ENCODE measurements around the gene USP9X.
"Not testable (repeated sequence)": the region's sequence is repeated elsewhere in the genome, so short reads cannot be mapped to it uniquely, and the experiment has no call there.

The USP9X gene, protein sequence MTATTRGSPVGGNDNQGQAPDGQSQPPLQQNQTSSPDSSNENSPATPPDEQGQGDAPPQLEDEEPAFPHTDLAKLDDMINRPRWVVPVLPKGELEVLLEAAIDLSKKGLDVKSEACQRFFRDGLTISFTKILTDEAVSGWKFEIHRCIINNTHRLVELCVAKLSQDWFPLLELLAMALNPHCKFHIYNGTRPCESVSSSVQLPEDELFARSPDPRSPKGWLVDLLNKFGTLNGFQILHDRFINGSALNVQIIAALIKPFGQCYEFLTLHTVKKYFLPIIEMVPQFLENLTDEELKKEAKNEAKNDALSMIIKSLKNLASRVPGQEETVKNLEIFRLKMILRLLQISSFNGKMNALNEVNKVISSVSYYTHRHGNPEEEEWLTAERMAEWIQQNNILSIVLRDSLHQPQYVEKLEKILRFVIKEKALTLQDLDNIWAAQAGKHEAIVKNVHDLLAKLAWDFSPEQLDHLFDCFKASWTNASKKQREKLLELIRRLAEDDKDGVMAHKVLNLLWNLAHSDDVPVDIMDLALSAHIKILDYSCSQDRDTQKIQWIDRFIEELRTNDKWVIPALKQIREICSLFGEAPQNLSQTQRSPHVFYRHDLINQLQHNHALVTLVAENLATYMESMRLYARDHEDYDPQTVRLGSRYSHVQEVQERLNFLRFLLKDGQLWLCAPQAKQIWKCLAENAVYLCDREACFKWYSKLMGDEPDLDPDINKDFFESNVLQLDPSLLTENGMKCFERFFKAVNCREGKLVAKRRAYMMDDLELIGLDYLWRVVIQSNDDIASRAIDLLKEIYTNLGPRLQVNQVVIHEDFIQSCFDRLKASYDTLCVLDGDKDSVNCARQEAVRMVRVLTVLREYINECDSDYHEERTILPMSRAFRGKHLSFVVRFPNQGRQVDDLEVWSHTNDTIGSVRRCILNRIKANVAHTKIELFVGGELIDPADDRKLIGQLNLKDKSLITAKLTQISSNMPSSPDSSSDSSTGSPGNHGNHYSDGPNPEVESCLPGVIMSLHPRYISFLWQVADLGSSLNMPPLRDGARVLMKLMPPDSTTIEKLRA (N-terminal part only)

DNA sequence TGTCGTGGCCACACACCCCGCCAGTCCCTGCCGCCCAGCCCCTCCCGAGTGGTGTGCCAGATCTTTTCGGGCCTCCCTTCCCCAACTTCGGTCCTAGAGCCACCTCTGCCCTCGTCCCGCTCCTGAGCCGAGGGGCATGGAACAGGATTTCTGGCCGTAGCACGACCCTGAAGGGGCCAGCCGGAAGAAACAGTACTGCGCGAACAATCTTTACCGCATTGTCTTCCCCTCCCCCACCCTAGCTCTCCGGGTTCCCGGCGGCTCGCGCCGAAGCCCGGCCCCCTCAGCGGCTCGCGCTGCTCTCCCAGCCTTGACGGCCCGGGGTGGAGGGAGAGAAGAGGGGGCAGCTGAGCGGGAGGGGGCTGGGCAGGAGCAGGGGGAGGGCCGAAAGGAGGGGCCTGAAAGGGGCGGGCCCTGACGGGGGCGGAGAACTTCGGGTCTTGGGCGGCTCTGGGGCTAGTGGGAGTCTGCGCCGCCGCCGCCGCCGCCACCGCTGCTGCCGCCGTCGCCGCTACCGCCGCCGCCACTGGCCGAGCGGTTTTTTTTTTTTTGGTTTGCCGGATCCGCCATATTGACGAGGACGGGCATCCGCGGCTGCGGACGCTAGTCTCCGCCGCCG is at the start of gene USP9X:
TSS of gene USP9X (plus strand) at position 553 of the 619 bp plus-strand sequence. CDS start 38,184 bp downstream, outside the sequence.
- DNase-seq (ENCODE audit: low read depth in 1 of 2, low spot score in 1 of 2): peak; percentile 70 to 77

DNA sequence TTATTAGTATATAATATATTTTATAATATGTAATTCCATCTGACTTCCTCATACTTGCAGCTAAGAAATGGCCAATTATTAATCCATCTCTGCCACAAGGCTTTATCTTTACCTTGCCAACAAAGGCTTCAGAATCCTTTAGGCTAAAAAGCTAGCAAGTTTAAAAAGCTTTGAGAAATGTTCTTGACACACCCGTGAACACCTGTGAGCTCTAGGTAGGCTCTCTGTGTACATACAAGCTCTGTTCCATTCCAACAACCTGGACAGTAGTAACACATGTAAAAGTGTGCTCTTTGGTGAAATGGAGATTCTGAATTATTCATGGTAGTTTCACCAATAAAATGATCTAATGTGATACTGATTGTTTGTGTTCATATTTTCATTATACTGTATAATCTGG is 49.7 kb upstream of the USP9X start:
- no peak for DNase-seq (ENCODE audit: low read depth in 1 of 2, low spot score in 1 of 2)

DNA sequence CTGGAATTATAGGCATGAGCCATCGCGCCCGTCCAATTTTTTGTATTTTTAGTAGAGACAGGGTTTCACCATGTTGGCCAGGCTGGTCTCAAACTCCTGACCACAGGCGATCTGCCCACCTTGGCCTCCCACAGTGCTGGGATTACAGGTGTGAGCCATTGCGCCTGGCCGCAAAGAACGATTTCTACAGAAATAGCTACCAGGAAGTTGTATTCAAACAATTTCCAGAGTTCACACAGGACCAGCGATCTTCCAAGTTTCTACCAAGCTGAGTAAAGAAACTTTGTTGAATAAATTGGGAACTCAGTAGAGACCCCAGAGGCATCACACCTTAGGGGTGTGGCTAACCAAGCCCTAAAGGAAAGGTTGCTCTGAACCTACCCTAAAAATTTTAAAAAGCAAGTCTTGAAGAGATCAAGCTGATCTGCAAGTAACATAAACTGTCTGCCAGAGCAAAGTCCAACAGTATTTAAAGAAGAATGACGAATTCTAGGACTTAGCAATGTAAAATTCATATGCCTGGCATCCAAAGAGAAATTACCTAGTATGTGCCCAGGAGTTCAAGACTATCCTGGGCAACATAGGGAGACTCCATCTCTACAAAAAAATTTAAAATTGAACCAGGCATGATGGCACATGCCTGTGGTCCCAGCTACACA is 48.4 kb upstream of the USP9X start:
- DNase-seq (ENCODE audit: low read depth in 1 of 2, low spot score in 1 of 2): no peak

DNA sequence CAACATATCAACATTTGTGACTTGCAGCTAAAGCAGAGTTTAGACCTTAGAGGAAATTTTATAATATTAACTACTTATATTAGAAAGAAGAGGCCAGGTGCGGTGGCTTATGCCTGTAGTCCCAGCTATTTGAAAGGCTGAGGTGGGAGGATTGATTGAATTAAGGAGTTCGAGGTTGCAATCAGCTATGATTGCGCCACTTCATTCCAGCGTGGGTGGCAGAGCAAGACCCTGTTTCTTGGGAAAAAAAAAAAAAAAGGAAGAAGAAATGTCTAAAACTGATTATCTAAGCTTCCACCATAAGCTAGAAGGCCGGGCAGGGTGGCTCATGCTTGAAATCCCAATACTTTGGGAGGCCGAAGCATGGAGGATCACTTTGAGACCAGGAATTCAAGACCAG is 42.0 kb upstream of the USP9X start:
- no peak for DNase-seq (ENCODE audit: low read depth in 1 of 2, low spot score in 1 of 2)

DNA sequence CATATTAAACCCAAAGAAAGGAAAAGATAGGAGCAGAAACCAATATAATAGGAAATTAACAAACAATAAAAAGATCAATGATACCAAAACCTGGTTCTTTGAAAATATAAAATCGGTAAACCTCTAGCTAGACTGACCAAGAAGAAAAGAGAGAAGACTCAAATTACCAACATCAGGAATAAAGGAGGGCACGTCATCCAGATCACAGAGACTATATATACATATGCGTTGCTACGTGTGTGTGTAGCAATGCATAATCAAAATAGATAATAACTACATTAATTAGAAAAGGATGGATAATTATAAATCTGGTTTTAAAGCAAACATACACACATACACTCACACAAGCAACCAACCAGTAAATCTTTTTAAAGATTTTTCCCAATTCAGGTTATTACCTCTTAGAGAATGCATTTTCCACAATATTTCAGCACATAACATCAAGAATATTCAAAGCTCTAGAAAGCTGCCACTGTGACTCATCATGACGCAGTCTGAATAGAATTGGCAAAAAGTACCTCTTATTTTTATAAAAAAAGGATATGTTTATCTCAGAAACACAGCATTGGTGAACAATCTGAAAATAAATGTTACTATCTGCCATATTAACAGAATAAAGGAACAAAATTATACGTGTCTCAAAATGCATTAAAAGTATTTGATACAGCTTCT is 41.4 kb upstream of the USP9X start:
- DNase-seq (ENCODE audit: low read depth in 1 of 2, low spot score in 1 of 2): no peak

DNA sequence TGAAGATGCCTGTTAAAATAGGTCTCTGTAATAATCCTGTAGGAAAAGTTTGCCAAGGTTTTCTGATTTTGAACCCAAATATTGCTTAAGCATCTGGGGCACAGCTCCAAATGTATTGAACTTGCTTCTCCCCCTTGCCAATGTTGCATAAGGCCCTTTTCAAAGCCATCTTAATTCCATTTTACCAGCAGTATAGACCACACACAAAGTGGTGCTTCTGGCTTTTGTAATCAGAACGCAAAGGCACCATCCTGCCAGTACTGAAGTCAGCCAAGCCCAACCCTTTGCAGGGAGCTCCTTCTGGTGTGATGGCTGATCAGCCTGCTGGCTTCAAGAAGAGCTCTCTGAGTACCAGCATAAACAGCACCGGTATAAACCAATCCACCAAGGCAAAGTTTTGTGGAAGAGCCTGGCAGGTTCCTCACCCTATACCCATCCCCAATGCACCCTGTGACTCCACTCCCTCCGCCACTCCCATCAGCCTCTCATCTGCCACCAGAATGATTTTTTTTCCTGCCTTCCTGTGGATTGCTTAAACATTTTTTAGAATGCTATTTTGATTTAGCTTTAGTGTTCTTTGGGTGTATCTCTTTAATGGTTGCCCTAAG is 39.2 kb upstream of the USP9X start:
- no peak for DNase-seq (ENCODE audit: low read depth in 1 of 2, low spot score in 1 of 2)

DNA sequence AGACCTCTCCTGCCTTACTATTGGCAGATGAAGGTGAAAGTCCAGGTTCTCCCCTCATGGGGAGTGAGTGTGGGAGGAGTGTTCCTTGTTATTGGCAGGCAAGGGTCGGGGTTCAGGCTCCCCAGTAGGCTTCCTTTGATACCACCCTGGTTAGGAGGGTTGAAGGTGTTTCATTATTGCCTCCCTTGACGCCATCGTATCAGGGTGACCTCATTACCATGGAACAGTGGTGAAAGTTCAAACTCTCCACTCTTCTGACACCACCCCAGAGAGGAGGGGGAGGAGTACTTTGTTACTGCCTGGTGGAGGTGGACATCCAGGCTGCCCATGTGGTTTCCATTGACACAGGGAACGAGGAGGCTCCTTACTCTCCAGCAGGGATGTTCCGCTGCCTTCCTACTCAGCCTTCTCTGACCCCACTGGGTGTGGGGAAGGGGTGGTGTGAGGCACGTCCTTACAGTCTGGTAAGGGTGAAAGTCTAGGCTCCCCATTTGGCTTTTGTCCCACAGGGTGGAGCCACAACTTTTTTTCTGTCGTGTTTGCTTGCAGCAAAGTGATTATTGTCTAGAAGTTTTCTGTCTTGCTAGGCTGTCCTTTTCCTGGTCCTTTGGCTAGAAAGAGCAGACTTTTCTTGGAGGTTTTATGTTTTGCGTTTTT is 37.2 kb upstream of the USP9X start:
- no peak for DNase-seq (ENCODE audit: low read depth in 1 of 2, low spot score in 1 of 2)

DNA sequence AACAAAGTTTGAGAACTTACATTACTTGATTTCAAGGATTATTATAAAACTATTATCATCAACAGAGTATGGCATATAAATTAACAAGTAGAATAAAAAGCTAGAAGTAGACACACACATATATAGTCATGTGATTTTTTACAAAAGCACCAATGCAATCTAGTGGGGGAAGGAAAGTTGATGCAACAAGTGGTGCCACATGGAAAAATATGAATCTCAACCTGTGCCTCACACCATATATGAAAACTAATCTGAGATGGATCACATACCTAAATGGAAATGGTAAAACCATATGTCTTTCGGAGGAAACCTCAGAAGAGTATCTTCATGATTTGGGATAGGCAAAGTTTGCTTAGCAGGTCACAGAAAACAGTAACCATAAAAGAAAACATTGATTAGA is 34.9 kb upstream of the USP9X start:
- DNase-seq (ENCODE audit: low read depth in 1 of 2, low spot score in 1 of 2): no peak

DNA sequence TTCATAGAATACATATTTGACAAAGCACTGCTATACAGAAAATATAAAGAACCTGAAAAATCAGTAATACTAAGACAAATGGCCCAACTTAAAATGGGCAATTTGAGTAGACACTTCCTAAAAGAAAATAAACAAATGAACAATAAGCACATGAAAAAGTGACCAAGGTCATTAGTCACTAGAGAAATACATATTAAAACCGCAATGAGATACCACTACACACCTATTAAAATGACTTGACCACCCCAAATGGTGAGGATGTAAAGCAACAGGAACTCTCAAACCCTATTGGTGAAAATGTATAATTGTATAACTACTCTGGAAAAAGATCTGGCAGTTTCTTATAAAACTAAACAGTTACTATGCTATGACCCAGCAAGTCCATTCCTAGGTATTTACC is 34.0 kb upstream of the USP9X start:
- no peak for DNase-seq (ENCODE audit: low read depth in 1 of 2, low spot score in 1 of 2)

DNA sequence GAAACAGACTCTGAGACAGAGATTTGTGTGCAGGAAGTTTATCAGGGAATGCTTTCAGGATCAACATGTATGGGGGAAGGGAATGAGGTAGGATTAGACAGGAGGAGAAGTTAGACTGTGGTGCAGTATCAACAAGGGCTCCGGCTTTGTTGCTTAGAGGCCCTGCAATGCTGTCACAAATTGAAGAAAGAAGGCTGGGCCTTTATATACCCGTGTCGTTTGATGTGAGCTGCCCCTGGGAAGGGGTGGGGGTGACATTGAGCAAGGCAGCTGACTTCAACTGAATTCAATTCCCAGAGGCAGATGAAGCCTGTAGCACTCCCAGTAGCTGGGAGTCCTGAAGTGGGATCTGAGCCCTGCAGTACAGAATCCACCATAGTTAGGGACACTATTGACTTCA is 29.5 kb upstream of the USP9X start:
- DNase-seq (ENCODE audit: low read depth in 1 of 2, low spot score in 1 of 2): no peak

DNA sequence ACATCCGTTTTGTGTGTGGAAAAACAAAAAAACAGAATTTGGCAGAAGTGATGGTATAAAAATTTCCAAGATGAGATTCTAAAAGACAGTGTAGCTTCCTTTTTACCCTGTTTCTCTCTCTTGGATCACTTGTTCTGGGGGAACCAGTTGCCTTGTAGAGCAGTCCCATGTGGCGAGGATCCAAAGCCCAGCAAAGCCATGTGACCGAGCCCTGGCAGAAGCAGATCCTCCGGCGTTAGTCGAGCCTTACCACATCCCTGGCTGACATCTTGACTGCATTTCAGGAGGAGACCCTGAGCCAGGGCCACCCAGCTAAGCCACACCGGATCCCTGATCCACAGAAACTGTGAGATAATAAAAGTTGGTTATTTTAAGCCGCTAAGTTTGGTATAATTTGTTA is 22.0 kb upstream of the USP9X start:
- not testable (repeated sequence) for DNase-seq (ENCODE audit: low read depth in 1 of 2, low spot score in 1 of 2)

DNA sequence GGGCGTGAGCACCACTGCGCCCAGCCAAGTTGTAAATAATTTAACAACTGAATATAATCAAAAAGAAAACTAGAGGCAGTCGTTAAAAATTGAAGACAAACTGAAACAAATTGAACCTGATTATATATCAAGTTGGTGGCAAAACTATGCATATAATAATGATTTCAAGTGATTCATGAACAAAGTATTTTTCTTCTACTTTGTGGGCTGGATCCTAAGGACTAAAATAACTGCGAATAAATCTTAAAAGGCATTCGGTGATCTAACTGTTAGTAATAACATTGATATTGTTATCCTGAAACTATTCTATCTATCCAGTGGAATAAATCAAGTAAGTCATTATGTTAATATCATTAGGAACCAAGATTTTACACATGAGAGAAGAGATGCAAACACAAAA is 21.2 kb upstream of the USP9X start:
- DNase-seq (ENCODE audit: low read depth in 1 of 2, low spot score in 1 of 2): no peak

DNA sequence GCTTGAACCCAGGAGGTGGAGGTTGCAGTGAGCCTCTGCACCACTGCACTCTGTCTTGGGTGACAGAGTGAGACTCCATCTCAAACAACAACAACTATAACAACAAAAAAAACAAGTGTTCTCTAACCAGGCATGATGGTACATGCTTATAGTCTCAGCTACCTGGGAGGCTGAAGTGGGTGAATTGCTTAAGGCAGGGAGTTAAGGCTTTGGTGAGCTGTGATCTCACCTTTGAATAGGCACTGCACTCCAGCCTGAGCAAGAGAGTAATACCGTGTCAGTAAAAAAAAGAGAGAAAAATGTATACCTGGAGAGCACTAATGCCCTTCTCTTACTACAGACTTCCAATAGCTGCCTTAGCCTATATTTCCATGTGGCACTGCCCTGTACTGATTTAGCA is 18.9 kb upstream of the USP9X start:
- no peak for DNase-seq (ENCODE audit: low read depth in 1 of 2, low spot score in 1 of 2)

DNA sequence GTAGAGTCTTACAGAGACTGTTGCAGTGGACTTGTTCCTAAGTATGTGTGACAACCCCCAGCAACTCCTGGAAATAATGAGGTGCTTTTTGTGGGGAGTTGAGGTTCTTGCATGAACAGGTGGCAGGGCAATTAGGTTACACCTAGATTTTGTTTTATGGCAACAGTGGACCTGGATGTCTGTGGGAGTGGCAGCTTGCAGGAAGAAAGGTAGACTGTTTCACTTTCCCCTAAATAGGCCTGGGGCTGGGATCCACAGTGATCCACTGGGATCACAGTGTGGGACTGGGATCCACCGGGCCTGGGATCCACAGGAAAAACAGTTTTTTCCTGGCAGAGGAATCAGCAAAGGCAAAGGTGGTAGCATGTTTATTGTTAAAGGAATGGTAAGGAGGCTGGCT is 18.3 kb upstream of the USP9X start:
- DNase-seq (ENCODE audit: low read depth in 1 of 2, low spot score in 1 of 2): no peak

DNA sequence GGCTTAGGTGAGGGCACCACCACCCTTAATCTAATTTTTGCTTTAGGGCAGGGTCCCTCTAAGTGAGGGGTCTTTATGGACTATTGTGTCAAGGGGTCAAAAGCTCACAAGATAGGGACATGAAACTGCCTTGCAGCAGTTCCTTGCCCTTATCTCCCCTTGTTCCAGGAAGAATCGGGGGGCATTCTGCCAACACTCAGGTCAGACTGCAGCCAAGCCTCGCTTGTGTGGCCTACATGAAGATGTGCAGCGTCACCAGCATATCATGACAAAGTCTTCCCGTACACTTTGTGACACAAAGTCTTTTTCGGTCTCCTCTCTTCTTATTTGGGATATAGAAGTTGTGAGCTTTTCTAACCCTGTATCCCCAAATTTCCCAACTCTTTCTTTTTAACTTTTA is 17.5 kb upstream of the USP9X start:
- DNase-seq (ENCODE audit: low read depth in 1 of 2, low spot score in 1 of 2): no peak

DNA sequence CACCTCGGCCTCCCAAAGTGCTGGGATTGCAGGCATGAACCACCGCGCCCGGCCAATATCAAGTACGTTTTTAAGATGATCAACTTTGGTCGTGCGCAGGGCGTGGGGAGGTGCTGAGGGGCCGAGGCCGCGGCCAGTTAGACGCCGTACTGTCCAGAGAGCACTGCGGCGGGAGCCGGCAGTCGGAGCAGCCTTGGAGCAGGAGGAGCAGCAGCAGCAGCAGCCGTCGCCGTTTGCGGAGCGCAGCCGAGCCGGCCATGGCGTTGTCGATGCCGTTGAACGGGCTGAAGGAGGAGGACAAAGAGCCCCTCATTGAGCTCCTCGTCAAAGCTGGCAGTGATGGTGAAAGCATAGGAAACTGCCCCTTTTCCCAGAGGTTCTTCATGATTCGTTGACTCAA is 8.5 kb upstream of the USP9X start:
- no peak for DNase-seq (ENCODE audit: low read depth in 1 of 2, low spot score in 1 of 2)

DNA sequence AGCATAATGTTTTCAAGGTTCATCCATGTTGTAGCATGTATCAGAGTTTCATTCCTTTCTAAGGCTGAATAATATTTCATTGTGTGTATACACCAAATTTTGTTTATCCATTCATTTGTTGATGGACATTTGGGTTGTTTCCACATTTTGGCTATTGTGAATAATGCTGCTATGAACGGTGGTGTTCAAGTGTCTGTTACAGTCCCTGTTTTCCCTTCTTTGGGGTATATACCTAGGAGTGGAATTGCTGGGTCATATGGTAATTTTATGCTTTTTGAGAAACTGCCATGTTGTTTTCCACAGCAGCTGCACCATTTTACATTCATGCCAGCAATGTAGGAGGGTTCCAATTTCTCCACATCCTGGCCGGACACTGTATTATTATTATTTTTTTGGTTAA is 3.4 kb upstream of the USP9X start:
- no peak for DNase-seq (ENCODE audit: low read depth in 1 of 2, low spot score in 1 of 2)

DNA sequence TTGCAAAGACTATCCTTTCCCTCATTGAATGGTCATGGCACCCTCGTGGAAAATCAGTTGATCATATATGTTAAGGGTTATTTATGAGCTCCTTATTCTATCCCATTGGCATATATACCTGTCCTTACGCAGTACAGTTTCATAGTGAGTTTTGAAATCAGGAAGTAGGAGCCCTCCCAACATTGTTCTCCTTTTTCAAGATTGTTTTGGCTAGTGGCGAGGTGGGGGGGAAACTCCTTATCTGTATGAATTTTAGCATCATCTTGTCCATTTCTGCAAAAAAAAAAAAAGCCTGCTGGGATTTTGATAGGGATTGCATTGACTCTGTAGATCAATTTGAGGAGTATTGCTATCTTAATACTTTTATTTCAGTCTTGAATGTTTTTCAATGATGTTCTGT is 2.5 kb upstream of the USP9X start:
- DNase-seq (ENCODE audit: low read depth in 1 of 2, low spot score in 1 of 2): no peak

DNA sequence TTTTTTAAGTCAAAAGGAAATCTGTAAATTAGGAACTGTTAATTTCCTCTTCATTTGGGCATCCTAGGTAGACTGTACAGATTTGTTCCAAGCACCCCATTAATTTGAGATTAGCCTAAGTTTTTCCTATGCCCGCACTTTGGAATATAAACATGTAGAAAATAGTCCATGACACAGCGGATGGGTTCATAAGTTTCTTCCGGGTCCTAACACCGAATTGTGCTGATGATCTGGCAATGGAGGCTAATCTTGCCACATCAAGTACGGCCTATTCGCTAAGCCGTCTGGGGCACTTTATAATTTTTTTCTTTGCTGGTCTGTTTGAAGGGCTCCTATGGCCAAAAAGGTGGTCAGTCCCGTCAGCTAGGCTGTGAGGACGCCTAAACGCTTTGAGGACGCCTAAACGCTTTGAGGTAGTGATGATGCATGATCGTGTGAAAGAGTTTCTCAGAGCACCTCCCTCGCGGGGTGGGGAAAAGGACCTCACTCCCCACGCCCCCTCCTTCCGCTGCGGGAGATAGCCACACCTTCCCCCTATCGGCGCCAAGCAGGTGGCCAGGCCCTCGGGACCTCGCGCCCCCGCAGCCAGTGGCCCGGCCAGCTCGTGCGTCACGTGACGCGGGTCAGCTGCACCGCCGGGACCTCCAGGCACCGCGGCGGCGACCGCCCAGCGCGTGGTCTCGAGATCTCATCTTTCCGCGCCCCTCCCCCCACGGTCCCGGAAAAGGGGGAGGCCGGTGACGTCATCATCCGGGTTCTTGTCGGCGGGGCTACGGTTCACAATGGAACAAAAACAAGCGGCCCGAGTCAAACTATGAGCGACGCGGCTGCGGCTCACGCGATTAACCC is 977 bp upstream of the USP9X start:
- peak; percentile 88 to 91 for DNase-seq (ENCODE audit: low read depth in 1 of 2, low spot score in 1 of 2)

All from stimulated activated CD4-positive, alpha-beta T cell treated with anti-CD3 and anti-CD28 coated beads, Interleukin-15, amount 100 ng/mL, for 1 hour (primary cell).